ENCODE data around the gene ERC1. TPM values are rescaled to one million over a fixed set of nuclear protein-coding genes. Genes with fewer than 3 reads are reported as not detected.

Gene ERC1
- polyA plus RNA-seq, 2 of the 4 experiments (the other 2 are of a cell fraction): 14.2 to 20.9 TPM

DNA sequence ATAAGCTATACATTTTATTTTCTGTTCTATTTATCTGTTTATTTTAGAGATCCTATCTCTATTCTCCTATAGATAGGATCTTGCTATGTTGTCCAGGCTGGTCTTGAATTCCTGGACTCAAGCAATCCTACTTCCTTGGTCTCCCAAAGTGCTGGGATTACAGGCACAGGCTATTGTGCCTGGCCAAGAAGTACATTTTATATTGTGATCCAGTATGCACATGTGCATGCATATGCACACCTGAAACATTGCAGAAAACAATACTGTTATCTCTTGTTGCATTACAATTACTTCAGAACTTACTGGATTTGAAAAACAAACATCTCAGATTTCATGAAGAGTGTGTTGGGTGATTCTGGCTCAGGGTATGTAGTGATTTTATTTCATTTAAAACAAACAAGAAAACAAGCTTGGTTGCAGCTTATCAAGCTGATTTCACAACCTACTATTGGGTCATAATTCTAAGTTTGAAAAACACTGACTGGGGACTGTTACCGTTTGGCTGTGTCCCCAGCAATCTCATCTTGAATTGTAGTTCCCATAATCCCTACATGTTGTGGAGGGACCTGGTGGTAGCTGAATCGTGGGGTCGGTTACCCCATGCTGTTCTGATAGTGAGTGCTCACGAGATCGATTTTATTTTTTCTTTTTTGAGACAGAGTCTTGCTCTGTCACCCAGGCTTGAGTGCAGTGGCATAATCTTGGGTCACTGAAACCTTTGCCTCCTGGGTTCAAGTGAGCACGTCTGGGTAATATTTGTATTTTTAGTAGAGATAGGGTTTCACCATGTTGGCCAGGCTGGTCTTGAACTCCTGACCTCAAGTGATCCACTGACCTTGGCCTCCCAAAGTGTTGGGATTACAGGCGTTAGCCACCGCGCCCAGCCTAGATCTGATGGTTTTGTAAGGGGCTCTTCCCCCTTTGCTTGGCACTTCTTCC lies 31.3 kb downstream of the ERC1 start:
- TF ChIP-seq RAD21 (conservative IDR thresholded peaks at IDR 0.05 in 1 of 2, IDR thresholded peaks at IDR 0.05 in 1 of 2) (no peak), POLR2A (IDR thresholded peaks at IDR 0.05; ENCODE audit: low read length) (no peak), HOXA7 (CRISPR knock-in tag; IDR thresholded peaks at IDR 0.05) (no peak), POLR2AphosphoS2 (conservative IDR thresholded peaks at IDR 0.05; ENCODE audit: low read length) (no peak)
- FAIRE-seq (no peak), ATAC-seq (no peak), DNase-seq (ENCODE audit: low read depth in 1 of 2, low spot score in 1 of 2) (no peak)
- Histone ChIP-seq H3K4me1 (no peaks in the 10 kb centered on the region), H3K4me2 (no peak overlapping the region), H3K9me3 (no peaks in the 10 kb centered on the region), H3K27ac (no peak overlapping the region), H3K4me3 (no peak overlapping the region)
- CTCF ChIA-PET: interaction anchor here (1.0 to 1.8 kb wide), 2 partner anchors 11 to 73 kb away, joined by 3 read pairs; partner anchors contain the start of gene RAD52
- POLR2A ChIA-PET: no interaction called here
- 94% methylated on average over 9 of the region's 9 CpGs for whole genome bisulfite sequencing (ENCODE audit: missing lambda C conversion rate)

DNA sequence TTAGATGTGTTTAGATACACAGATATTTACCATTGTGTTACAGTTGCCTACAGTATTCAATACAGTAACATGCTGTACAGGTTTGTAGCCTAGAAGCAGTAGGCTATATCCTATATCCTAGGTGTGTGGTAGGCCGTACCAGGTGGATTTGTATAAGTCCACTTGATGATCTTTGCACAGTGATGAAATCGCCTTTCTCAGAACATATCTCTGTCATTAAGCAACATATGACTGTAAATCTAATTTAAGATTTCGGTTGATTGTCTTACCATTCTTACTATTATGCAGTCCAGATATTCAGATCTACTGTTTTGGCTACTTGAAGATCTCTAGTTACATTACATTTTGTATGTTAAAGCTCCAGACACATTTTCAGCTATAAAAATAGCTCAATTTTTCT lies 39.8 kb downstream of the ERC1 start:
- no peak overlapping the region for H3K4me2 ChIP-seq
- DNase-seq (ENCODE audit: low read depth in 1 of 2, low spot score in 1 of 2) (no peak), FAIRE-seq (no peak), ATAC-seq (no peak)
- ChIA-PET POLR2A (no interaction called here), CTCF (interaction anchor here (1.2 kb wide), 1 partner anchor 81 kb away, joined by 3 read pairs; the partner anchor contains the start of gene RAD52)
- H3K27ac ChIP-seq: no peak overlapping the region
- 89% methylated on average over 3 of the region's 3 CpGs for WGBS (ENCODE audit: missing lambda C conversion rate)
- TF ChIP-seq, protein P1, sequence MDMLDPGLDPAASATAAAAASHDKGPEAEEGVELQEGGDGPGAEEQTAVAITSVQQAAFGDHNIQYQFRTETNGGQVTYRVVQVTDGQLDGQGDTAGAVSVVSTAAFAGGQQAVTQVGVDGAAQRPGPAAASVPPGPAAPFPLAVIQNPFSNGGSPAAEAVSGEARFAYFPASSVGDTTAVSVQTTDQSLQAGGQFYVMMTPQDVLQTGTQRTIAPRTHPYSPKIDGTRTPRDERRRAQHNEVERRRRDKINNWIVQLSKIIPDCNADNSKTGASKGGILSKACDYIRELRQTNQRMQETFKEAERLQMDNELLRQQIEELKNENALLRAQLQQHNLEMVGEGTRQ (IDR thresholded peaks at IDR 0.05): no peak
- TF ChIP-seq TP53 (CRISPR knock-in tag; IDR thresholded peaks at IDR 0.05) (no peak), CBX8 (IDR thresholded peaks at IDR 0.05) (no peak), EHF (CRISPR knock-in tag; IDR thresholded peaks at IDR 0.05) (no peak), HOXA7 (CRISPR knock-in tag; IDR thresholded peaks at IDR 0.05) (no peak), NR3C1 (IDR thresholded peaks at IDR 0.05) (no peak), MYC (IDR thresholded peaks at IDR 0.05; ENCODE audit: borderline replicate concordance, low read length) (no peak), TFCP2L1 (CRISPR knock-in tag; IDR thresholded peaks at IDR 0.05) (no peak), CEBPB (IDR thresholded peaks at IDR 0.05) (no peak), BHLHE40 (IDR thresholded peaks at IDR 0.05; ENCODE audit: low read depth, low read length) (no peak), FOXS1 (CRISPR knock-in tag; IDR thresholded peaks at IDR 0.05) (no peak), CHD4 (IDR thresholded peaks at IDR 0.05; ENCODE audit: borderline replicate concordance) (no peak), RAD21 (conservative IDR thresholded peaks at IDR 0.05 in 1 of 2, IDR thresholded peaks at IDR 0.05 in 1 of 2) (no peak), HEYL (CRISPR knock-in tag; IDR thresholded peaks at IDR 0.05) (no peak), ZFP36 (IDR thresholded peaks at IDR 0.05; ENCODE audit: borderline replicate concordance, partially characterized antibody) (no peak), CHD2 (IDR thresholded peaks at IDR 0.05; ENCODE audit: low read length, partially characterized antibody) (no peak), ZSCAN20 (CRISPR knock-in tag; IDR thresholded peaks at IDR 0.05) (no peak), POLR2AphosphoS2 (conservative IDR thresholded peaks at IDR 0.05; ENCODE audit: low read length) (no peak)
- TF ChIP-seq, protein P2, sequence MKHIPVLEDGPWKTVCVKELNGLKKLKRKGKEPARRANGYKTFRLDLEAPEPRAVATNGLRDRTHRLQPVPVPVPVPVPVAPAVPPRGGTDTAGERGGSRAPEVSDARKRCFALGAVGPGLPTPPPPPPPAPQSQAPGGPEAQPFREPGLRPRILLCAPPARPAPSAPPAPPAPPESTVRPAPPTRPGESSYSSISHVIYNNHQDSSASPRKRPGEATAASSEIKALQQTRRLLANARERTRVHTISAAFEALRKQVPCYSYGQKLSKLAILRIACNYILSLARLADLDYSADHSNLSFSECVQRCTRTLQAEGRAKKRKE (CRISPR knock-in tag; IDR thresholded peaks at IDR 0.05; ENCODE audit: low read depth): no peak
- TF ChIP-seq, protein P3, sequence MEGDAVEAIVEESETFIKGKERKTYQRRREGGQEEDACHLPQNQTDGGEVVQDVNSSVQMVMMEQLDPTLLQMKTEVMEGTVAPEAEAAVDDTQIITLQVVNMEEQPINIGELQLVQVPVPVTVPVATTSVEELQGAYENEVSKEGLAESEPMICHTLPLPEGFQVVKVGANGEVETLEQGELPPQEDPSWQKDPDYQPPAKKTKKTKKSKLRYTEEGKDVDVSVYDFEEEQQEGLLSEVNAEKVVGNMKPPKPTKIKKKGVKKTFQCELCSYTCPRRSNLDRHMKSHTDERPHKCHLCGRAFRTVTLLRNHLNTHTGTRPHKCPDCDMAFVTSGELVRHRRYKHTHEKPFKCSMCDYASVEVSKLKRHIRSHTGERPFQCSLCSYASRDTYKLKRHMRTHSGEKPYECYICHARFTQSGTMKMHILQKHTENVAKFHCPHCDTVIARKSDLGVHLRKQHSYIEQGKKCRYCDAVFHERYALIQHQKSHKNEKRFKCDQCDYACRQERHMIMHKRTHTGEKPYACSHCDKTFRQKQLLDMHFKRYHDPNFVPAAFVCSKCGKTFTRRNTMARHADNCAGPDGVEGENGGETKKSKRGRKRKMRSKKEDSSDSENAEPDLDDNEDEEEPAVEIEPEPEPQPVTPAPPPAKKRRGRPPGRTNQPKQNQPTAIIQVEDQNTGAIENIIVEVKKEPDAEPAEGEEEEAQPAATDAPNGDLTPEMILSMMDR (IDR thresholded peaks at IDR 0.05): no peak
- H3K9me3 ChIP-seq: no peaks in the 10 kb centered on the region
- no peak overlapping the region for H3K4me3 ChIP-seq
- H3K4me1 ChIP-seq: no peaks in the 10 kb centered on the region
